SU-DHL-6 (cell line): ENCODE results near the gene FNDC11.
"Not testable (repeated sequence)": the region's sequence is repeated elsewhere in the genome, so short reads cannot be mapped to it uniquely, and the experiment has no call there.

Experiments
- H2AFZ ChIP-seq: fragments of 200-600 bp; sonication (generic); 2 replicates; pipeline ENCODE4 v1.6.1; 2014; ENCODE audit warnings: low read depth, mild to moderate bottlenecking, moderate library complexity, mixed read lengths, antibody characterized with exemption, low read length; ENCODE audit not compliant: severe bottlenecking
- H3F3A ChIP-seq: fragments of 200-600 bp; shearing (Covaris generic); 2 replicates; pipeline ENCODE4 v1.6.0; 2016; ENCODE audit warnings: antibody characterized with exemption, mild to moderate bottlenecking; ENCODE audit not compliant: insufficient read depth
- H3K27ac ChIP-seq: fragments of 200-600 bp; sonication (generic); 2 replicates; pipeline ENCODE4 v1.5.1; 2016; ENCODE audit warnings: low read depth, mild to moderate bottlenecking, low read length, moderate library complexity, mixed read lengths
- H3K27me3 ChIP-seq: fragments of 200-600 bp; sonication (generic), shearing (Covaris generic); 2 replicates; pipeline ENCODE4 v1.6.0; 2014; ENCODE audit warnings: mild to moderate bottlenecking, low read length
- H3K36me3 ChIP-seq: fragments of 200-600 bp; sonication (generic); 2 replicates; pipeline ENCODE4 v1.6.1; 2014; ENCODE audit warnings: mild to moderate bottlenecking, low read length, mixed read lengths
- H3K4me2 ChIP-seq: fragments of 300-600, 200-600 bp; shearing (Covaris generic), sonication (generic); 2 replicates; pipeline ENCODE4 v1.6.0; 2014; ENCODE audit warnings: low read length, low read depth, mild to moderate bottlenecking; ENCODE audit not compliant: poor library complexity, severe bottlenecking
- H3K4me3 ChIP-seq: fragments of 200-600 bp; sonication (generic); 2 replicates; pipeline ENCODE4 v1.5.1; 2014; ENCODE audit warnings: antibody characterized with exemption, low read length, mild to moderate bottlenecking, mixed read lengths; ENCODE audit not compliant: insufficient read depth, poor library complexity, severe bottlenecking
- H3K79me2 ChIP-seq: fragments of 200-600 bp; sonication (generic); 2 replicates; pipeline ENCODE4 v1.6.1; 2014; ENCODE audit warnings: mild to moderate bottlenecking, low read length, moderate library complexity; ENCODE audit not compliant: insufficient read depth
- H3K9ac ChIP-seq: fragments of 200-600 bp; sonication (generic); 2 replicates; pipeline ENCODE4 v1.7.0; 2014; ENCODE audit warnings: mild to moderate bottlenecking, low read length
- H3K9me2 ChIP-seq: fragments of 200-600 bp; sonication (generic); replicated peaks from 2 replicates; pipeline ENCODE4 v1.6.1; 2014; ENCODE audit warnings: low read length; ENCODE audit not compliant: insufficient read depth
- H3K9me3 ChIP-seq: fragments of 200-600 bp; sonication (generic); 2 replicates; pipeline ENCODE4 v1.6.1; 2014; ENCODE audit warnings: low read length, mixed read lengths; ENCODE audit not compliant: insufficient read depth
- H4K20me1 ChIP-seq: fragments of 200-600 bp; sonication (generic); 2 replicates; pipeline ENCODE4 v1.6.1; 2014; ENCODE audit warnings: low read depth, mild to moderate bottlenecking, antibody characterized with exemption, low read length, moderate library complexity, mixed read lengths
- EZH2phosphoT487 ChIP-seq: fragments of 200-600 bp; sonication (generic), shearing (Covaris generic); conservative IDR thresholded peaks from 2 replicates; pipeline ENCODE4 v1.6.1; 2018; ENCODE audit warnings: mild to moderate bottlenecking, antibody characterized with exemption, low read length, moderate library complexity, mixed read lengths
- TF ChIP-seq, protein P1 (sequence below): fragments of 200-600 bp; sonication (generic); IDR thresholded peaks from one replicate; pipeline ENCODE4 v1.5.1; 2017; ENCODE audit warnings: antibody characterized with exemption, mild to moderate bottlenecking, low read length, moderate library complexity; ENCODE audit not compliant: insufficient read depth, poor library complexity, severe bottlenecking

Gene FNDC11

DNA sequence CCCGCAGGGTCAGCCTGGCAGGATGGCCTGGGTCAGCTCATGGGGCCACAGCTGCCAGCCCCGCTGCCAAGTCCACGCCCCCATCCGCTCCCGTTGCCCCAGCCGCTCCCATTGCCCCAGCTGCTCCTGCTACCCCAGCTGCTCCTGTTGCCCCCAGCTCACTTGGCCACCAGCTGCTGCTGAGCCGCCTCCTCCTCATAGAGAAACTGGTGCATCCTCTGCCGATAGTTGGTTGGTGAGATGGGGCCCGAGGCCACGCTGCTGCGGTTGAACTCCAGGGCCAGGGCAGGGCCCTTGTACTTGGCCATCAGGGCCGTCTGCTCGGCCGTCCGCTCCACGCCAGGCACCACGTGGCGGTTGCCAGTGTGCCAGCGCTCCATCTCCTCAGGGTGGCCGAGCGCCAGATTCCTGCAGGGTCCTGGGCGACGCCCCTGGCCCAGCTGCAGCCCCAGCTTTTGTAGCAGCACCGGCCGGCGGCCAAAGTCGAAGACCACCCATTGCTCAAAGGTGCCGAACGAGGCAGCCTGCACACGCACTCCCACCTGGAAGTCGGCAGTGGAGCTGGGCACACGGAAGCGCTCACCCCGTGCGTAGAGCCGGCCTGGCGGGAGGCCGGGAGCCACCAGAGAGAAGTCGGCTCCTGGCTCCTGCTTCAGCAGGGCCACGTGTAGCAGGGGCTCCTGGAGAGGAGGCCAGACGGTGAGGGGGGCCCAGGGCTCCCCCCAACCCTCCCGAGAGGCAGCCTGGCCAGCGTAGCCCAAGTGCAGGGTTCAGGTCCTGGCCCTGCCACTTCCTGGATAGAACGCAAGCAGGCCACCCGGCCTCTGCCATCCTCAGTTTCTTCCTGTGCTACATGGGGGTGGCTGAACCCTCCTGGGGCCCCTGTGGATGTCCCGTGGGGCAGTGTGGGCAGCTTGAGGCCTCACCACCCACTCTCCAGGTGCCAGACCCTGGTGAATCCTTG lies 15.3 kb downstream of the FNDC11 start:
- no peak overlapping the region for H3K4me3 ChIP-seq
- no peak overlapping the region for H3K4me2 ChIP-seq
- no peaks in the 10 kb centered on the region for H3K9me3 ChIP-seq
- no peaks in the 10 kb centered on the region for H4K20me1 ChIP-seq
- TF ChIP-seq EZH2phosphoT487 = no peak
- TF ChIP-seq, protein P1, sequence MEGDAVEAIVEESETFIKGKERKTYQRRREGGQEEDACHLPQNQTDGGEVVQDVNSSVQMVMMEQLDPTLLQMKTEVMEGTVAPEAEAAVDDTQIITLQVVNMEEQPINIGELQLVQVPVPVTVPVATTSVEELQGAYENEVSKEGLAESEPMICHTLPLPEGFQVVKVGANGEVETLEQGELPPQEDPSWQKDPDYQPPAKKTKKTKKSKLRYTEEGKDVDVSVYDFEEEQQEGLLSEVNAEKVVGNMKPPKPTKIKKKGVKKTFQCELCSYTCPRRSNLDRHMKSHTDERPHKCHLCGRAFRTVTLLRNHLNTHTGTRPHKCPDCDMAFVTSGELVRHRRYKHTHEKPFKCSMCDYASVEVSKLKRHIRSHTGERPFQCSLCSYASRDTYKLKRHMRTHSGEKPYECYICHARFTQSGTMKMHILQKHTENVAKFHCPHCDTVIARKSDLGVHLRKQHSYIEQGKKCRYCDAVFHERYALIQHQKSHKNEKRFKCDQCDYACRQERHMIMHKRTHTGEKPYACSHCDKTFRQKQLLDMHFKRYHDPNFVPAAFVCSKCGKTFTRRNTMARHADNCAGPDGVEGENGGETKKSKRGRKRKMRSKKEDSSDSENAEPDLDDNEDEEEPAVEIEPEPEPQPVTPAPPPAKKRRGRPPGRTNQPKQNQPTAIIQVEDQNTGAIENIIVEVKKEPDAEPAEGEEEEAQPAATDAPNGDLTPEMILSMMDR = no peak
- H3K36me3 ChIP-seq = no peaks in the 10 kb centered on the region
- H3F3A ChIP-seq = no peaks in the 10 kb centered on the region
- H2AFZ ChIP-seq = no peak overlapping the region
- H3K9me2 ChIP-seq = no peaks in the 10 kb centered on the region
- H3K9ac ChIP-seq = no peak overlapping the region
- no peaks in the 10 kb centered on the region for H3K27me3 ChIP-seq
- no peak overlapping the region for H3K27ac ChIP-seq
- H3K79me2 ChIP-seq = no peaks in the 10 kb centered on the region

DNA sequence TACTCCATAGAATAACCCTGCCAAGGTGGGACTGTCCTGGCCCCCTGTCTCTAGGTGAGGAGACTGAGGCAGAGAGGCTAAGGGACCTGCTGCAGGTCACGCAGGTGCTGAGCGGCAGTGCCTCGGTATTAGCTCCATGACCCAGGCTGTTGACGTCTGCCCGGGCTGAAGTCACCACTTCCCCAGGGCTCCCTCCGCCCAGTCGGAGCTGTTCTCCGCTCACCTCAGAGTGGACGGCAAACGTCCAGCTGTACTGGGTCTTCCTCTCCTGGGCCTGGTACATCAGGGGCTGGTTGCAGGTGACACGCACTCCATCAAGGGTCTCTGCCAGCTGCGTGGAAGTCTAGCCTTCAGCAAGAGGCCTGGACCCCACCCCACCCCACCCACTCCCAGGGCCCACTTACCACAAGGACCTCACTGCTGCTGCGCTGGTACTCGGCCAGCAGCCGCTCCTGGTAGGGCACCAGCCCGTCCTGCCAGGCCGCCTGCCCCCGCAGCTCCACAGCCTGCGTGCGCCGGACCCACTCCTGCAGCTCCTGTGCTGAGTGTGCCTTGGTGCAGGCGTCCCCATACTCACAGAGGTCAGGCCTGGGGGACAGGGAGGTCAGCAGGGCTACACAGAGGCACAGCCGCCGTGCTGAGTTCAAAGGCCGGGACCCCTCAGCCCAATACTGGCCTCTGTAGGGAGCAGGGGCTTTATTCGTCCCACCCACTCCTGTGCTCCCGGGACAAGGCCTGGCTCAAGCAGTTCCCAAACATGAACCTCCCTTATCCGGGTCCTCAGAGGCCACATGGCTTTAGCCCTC lies 16.5 kb downstream of the FNDC11 start:
- Histone ChIP-seq H2AFZ (no peak overlapping the region), H4K20me1 (no peaks in the 10 kb centered on the region), H3K27me3 (no peaks in the 10 kb centered on the region), H3K4me3 (no peak overlapping the region), H3K9ac (no peak overlapping the region), H3F3A (no peaks in the 10 kb centered on the region), H3K4me2 (no peak overlapping the region), H3K9me2 (no peaks in the 10 kb centered on the region), H3K36me3 (no peaks in the 10 kb centered on the region), H3K79me2 (no peaks in the 10 kb centered on the region), H3K27ac (no peak overlapping the region), H3K9me3 (no peaks in the 10 kb centered on the region)
- TF ChIP-seq, protein P1 = no peak
- no peak for TF ChIP-seq EZH2phosphoT487

DNA sequence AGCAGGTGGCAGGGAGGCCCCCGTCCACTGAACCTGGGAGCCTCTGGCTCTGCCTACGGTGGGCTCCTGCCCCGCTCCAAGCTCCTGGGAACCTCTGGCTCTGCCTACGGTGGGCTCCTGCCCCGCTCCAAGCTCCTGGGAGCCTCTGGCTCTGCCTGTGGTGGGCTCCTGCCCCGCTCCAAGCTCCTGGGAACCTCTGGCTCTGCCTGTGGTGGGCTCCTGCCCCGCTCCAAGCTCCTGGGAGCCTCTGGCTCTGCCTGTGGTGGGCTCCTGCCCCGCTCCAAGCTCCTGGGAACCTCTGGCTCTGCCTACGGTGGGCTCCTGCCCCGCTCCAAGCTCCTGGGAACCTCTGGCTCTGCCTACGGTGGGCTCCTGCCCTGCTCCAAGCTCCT lies 17.1 kb downstream of the FNDC11 start:
- H3F3A ChIP-seq, H3K4me2 ChIP-seq, H4K20me1 ChIP-seq, H3K27ac ChIP-seq, H3K36me3 ChIP-seq, H2AFZ ChIP-seq, H3K9ac ChIP-seq, H3K79me2 ChIP-seq, H3K4me3 ChIP-seq, H3K9me3 ChIP-seq, H3K27me3 ChIP-seq, H3K9me2 ChIP-seq: not testable (repeated sequence)
